DMS53 treated with DMSO at 0.1 percent for 48 hours (cell line): ENCODE results near the gene STAB2.

Experiments
- DNase-seq: peaks from one replicate; lab custom pipeline; 2025; ENCODE audit not compliant: unreplicated experiment; lab: John Stamatoyannopoulos, UW

STAB2 gene

DNA sequence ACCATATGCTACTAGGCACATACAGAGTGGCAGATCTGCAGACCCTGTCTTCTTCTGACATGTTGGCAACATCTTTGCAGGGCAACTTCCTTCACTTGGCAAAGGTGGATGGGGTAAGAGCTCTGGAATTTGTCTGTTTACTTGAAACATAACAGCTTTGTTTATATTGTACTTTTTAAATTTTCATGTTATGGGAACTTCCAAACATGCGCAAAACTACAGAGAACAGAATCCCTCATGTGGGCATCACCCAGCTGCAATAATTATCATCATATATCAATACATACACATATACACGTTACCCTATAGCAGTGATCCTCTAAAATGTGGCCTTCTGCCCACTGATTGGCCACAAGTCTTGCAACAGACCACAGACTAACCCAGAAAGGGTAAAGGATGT is 103.4 kb downstream of the STAB2 start:
- DNase-seq = no peak

DNA sequence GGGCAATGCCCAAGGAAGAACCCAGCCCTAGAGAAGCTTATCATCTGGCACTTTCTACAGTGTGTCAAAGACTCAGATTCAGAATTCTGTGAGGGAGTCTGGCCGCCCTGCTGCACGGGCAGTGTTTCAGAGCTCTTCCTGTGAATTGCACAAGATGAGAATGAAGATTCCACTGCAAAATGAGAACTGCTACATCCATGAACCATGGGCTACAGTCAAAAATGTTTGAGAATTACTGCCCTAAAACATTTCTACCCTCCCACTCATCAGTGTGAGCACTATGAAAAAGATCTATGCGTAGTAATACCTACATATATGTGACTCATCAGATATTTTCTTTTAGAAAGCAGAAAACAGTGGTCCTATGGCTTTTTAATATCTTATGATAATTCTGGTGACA is 104.0 kb downstream of the STAB2 start:
- no peak for DNase-seq

DNA sequence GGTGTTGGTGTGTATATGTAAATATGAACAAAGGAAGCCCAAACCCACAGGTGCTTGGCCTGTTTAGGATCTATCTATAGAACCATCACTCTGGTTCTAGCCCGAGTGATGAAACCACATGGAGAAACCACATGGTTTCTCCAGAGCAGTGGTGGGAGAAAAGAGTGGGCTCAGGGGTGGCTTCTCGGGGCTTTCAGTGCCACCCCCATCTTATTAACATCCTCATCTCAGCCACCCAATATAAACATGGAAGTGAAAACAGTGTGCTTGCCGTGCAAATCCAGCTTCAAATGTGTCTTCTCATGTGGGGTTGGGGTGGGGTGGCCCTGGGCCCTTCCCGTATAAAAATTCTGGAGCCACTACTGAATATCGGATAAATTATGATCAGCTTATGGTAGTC is 109.0 kb downstream of the STAB2 start:
- no peak for DNase-seq

DNA sequence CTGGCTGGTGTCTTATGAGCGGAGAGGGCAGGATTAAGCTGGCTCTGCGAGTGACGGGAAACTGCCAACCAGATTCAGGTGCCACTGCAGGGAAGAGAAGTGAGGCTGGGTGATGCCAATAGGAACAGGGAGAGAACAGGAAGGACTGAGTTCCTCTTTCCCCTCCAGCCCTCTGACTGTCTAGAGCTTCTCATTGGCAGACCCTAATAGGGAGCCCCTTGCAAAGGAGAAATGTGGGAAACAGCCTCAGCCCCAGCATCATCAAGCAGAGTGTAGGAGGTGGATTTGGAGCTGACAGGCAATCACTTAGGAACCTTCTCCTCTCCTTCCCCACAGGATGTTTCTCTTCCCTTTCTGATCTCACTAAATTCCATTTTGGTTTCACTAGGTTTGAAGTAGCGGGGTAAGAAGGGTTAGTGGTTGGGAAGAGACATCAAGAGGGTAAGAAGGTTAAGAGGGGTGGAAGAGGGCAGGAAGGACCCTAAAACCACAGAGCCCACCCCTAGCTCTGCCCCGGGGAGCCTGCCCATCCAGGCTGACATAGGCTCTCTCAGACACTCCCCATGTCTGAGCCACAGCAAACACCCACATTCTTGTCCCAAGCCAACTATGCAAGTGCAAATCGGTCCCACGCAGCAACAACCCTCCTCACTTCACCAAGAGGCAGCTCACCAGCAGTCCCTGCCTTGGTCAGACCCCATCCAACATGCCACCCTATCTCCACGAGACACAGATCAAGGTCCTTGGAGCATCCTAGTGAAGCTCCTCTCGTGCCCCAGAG is 111.1 kb downstream of the STAB2 start:
- no peak for DNase-seq

DNA sequence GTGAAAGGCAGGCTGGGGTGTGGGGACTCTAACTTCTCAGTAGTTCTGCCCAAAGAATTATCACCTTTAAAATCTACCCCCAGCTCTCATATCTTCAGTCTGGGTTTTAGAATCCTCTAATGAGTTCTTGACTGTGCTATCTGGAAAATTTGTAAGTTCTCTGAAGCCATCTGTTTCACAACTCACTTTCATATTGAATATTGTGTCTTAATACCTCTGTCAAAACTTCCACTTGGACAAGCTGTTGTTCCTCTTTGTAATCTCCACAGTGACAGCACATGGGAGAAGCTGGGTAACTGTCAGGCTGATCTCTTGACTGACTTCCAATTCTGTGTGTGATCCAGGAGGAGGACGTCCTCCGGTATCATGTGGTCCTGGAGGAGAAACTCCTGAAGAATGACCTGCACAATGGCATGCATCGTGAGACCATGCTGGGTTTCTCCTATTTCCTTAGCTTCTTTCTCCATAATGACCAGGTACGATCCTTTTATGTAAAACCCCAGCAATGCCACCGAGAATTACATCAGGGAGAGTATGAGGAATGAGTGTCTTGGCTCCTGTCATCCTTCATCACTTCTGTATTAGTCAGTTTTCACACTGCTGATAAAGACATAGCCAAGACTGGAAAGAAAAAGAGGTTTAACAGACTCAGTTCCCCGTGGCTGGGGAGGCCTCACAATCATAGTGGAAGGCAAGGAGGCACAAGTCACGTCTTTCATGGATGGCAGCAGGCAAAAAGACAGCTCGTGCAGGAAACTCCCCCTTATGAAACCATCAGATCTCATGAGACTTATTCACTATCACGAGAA is 111.9 kb downstream of the STAB2 start:
- no peak for DNase-seq

DNA sequence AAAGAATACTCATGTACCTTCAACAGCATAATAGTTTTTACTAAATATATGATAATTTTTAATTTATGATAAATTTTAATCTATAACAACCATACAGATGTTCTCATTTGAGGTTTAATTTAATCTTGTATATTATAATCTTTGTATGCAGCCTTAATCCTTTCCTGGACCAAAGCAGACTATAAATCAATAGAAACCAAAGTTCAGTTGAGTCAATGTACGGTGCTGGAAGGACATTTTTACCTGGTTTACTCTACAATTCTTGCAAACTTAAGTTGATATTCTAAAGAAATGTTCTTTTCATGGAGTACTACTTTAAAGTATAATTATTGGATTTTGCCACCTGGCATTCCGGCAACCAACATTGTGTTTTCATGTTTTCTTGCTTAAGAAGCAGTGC is 118.0 kb downstream of the STAB2 start:
- no peak for DNase-seq

DNA sequence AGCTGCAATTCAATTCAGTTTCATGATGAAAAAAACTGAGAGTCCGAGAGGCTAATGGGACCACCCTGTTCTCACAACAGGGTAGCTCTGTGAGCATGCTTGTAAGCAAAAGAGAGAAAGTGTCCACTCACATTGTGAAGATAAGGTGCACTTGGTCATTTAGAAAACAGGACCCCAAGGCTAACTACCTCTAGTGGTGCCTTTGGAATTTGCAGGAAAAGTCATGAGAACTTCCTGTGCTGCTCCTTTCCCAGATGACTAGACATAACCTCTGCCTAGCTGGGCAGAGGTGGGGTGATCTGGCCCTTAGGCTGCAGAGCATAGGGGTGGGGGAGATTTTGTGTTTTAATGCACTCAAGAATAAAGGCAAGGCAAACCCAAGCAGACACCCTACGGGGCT is 118.9 kb downstream of the STAB2 start:
- peak; percentile 6 for DNase-seq

DNA sequence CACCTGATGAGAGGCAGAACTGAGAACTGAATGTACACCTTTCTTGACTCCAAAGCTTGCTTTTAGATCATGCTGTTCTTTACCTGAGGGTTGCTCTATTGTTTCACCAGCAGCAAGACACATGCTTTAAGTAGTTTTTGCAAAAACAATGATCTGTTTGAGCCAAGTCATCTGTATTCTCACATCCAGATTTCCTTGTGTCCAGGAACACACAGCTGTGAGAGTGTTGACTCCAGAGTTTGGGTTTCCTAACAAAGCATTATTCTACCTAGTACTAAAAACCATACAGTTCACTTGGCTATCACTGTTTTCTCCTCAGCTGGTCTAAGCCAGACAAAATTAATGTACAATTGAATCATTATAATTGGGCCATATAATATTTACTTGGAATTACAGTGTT is 120.4 kb downstream of the STAB2 start:
- no peak for DNase-seq

DNA sequence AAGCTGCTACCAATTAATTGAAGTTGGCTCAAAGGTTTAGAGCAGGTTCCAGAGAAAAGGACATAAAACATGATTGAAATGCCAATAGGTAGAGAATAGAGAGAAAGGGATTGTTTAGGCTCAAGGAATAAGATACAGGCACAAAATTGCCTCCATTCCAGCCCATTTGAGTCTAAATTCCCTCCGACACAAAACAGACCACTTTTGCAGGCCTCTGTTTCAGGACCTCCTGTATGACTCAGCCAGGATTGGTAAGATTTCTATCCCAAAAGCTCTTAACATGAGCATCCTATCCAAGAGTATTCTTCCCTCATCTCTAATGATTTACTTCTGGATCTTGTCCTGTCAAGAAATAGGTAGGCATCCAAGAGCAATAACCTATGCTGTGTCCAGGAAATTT is 123.5 kb downstream of the STAB2 start:
- no peak for DNase-seq

DNA sequence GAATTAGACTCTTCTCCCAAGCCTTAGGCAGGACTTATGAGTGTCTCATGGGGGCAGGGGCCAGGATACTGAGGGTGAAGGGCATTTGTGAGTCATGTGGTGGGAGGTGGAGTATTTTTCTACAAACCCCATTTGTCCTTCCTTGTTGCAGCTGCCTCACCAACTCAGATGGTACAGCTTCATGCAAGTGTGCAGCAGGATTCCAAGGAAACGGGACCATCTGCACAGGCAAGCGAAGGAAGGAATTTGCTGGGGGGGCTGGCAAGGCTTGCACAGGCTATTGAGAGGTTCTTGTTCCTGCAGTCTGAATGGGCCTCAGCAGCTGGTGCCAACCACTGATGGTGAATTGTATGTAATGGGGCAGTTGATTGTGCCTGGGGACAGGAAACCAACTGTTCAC is 125.1 kb downstream of the STAB2 start:
- no peak for DNase-seq

DNA sequence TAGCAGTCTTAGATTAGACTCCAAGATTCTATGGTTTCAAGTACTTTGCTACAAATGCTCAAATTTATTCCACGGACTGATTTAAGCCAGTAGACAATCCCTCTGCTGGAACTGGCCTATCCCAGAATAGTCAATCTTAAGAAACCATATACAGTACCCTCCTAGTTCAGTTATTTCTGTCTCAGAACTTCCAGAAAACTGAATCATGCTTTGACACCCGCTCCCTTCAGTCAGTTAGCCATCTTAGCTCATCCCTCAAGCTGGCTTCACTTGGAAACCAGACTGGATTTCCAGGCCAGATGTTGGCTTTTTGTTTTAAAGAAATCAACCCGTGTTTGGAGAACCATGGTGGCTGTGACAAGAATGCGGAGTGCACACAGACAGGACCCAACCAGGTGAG is 128.4 kb downstream of the STAB2 start:
- DNase-seq = no peak

DNA sequence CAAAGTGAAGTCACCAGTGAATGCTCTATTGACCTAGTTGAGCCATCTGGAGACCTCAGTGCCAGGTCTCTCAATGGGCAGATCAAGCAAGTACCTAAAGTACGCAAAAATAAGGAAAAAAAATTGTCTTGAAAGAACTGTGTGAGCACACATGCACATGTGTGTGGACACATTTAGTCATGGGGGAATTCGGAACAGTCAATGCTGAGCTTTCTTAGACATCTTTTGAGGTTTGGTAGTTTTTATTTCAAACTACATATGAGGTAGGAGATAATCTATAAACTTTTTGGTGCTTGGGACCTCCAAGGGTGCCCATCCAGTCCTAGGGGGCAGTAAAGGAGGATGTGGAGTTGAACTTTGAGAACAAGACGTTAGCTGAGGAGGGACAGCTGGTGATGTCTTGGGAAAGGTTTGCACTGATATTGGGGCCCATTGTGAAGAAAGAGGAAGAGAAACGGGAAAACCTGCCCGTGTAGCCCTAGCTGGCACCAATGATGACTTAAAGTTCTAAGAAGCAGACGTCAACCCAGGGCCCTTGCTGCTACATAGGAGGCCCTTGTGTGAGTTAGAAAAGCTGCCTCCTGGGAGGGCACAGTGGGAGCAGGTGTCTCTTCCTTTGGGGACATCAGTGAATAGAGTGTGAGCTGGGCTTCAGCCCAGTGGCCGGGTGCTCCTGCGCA is 129.6 kb downstream of the STAB2 start:
- no peak for DNase-seq

DNA sequence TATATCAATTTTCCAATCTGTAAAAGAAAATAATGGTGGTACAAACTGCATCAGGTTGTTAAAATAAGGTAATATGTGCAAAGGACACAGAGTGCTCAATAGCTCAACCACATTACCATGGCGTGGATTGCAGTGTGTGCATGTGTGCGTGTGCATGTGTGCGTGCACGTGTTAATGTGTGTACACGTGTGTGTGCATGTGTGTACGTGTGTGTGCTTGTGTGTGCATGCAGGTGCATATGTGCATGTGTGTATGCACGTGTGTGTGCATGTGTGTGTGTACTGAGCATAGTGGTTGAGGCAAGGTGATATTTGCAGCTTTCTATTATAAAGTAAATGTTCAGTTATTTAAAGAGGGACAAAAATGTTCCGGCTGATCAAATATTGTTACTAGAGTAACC is 138.3 kb downstream of the STAB2 start:
- no peak for DNase-seq

DNA sequence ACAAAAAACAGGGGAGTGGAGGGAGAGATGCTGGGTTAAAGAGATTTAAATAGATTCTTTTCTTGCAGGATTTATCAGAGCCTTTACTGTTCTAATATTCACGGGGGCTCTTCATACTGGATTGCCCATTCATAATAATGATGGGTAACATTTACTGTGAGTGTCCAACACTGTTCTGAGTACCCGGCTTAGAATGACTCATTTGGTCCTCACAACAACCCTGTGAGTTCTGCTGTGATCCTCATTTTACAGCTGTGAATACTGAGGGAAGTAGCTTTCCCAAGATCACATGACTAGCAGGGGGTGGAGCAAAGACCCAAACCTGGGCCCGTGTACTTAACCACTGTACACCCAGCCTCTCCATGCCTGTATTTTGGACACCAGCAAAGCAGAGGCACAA is 140.6 kb downstream of the STAB2 start:
- no peak for DNase-seq

DNA sequence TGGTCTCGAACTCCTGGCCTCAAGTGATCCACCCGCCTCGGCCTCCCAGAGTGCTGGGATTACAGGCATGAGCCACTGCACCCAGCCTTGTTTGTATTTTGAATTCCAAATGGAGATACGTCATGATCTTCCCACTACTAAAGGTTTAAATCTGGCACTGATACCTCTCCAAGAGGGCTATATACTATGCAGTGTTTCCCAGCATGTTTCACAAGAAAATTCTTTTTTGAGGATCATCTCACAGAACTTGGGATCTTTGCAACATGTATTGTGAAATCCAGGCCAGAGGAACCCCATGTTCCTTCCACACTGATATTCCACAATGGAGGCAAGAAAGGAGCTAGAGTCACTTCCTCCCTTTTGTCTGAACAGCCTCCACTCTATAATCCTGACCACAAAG is 141.2 kb downstream of the STAB2 start:
- DNase-seq = no peak

DNA sequence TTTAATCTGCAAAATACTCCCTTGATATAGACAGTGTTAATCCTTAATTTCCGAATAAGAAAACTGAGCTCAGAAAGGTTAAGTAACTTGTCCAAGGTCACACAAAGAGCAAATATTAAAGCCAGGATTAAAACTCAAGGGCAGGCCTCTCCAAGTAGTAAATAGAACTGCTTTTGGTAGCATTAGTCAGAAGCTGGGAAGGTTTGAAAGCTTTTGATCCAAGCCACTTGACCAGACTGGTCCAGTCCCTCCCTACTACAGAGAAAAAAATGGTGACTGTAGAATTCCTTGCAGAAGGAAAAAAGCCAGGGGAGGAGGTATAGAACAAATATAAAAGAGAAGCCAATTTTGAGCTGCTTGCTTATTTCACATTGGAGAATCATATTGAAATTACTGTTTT is 142.4 kb downstream of the STAB2 start:
- DNase-seq = no peak

DNA sequence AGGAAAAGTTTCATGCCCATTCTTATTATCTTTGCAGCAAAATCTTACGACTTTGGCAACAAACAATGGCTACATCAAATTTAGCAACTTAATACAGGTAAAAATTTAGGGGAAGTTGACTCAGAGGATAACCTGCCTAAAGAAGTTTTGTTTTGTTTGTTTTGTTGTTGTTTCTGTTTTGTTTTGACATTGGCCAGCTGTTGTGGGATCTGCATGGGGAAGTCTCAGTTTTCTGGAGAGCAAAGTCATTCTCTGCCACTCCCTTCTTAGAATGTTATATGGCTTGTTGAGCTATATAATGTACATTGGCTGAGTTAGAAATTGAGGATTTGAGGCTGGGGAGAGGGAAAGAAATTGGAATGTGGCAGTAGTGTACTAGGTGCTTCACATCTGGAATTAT is 144.5 kb downstream of the STAB2 start:
- no peak for DNase-seq

DNA sequence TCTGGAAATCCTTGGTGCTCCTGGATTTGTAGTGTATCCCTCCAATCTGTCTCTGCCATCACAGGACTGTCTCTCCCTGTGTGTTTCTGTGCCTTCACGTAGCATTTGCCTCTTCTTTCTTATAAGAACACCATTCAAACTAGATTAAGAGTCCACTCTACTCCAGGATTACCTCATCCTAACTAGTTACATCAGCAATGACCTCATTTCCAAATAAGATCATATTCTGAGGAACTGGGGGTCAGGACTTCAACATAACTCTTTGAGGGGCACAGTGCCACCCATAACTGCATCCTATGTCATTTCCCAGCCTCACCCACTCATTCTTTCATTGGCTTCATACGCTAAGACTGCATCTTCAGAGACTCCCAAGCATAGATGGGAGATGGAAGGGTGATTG is 147.8 kb downstream of the STAB2 start:
- no peak for DNase-seq

DNA sequence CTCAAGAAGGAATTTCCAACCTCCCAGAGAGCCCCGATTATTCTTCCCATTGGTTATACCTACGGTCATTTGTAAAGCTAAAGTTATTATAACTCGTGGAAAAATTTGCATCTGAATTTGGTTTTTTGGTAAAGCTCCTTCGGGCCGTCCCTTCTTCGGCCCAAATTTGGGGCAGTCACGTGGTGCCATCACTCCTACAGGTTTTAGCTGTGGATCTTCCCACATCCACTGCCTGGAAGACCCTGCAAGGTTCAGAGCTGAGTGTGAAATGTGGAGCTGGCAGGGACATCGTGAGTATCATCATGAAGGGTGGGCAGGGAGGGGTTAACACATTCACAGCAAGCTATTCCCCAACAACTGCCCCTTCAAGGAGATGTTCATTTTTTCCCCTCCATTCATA is 148.2 kb downstream of the STAB2 start:
- no peak for DNase-seq

DNA sequence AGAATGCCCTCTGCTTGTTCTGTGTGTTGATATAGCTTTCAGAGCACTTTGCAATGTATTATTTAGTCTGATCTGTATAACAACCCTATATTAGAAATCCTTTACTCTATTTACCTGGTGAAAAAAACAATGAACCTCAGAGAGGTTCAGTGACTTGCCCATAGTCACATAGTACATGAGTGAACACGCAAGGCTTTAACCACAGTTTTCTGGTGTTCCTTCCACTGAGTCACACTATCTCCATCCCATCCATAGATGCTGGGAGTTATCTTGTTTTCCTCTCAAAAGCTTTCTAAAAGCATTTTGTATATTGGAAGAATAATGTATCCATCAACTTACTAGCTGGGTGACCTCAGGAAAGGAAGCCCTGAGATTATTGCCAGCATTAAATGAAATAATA is 149.5 kb downstream of the STAB2 start:
- no peak for DNase-seq

DNA sequence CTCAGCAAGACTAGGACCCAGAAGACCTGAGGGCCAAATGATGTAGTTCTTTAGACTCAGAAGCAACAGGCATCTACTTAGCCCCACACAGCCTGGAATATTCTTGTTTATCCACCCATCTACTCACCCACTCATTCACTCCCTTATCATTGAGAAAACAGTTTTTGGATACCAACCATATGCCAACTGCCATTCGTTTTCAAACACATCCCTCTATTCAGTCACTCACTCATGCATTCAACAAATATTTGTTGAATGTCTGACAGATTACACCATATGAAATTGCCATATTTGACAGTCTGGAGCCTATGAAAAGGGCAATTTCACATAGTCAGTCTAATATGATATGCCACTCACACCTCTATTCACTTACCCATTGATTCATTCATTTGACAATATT is 150.8 kb downstream of the STAB2 start:
- DNase-seq = peak; percentile 35

DNA sequence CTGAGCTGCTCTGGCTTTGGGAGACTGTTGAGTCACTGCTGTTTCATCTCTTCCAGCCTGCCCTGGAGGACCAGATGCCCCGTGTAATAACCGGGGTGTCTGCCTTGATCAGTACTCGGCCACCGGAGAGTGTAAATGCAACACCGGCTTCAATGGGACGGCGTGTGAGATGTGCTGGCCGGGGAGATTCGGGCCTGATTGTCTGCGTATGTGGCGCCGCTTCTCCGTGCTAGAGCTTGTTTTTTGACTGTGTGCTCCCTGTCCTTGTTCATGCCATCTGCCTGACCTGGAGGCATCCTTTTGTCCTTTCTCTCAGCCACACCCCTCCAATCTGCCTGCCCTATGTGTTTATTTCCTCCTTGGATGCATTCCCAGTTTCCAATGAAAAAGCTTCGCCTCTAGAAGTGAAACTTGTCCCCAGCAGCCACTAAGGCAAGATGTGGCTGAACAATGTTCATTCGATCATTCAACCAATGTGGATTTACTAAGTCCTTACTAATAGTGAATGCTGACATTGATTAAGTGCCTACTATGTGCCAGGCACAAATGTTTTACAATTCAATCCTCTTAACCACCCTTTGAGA is 155.4 kb downstream of the STAB2 start:
- peak; percentile 78 for DNase-seq
